ENCODE results near the gene BANF1. TPM values are rescaled to one million over a fixed set of nuclear protein-coding genes. Genes with fewer than 3 reads are reported as not detected.

The BANF1 gene
- polyA plus RNA-seq, 2 donors, result 142 to 246 TPM

DNA sequence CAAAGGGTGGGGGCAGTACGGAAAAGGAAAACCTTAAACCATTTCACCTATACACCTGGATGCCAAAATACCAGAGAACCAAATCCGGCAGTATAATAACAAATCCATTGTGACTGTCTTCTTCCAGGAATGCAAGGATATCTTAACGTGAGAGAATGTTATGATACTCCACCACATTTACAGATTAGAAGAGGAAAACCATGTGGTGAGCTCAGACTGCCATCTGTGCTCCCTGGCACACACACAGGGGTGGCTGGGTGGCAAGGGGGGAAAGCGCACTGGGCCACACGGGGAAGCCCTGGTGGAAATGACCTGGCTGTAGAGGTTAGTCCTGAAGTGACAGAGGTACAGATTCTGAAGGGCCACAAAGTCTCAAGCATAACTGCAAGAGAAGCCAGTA, 10.2 kb upstream of the BANF1 start:
- Histone ChIP-seq H3K4me1 (ENCODE audit: control insufficient read depth in 2 of 2, insufficient read depth in 2 of 2, low read length in 1 of 2) (no peaks in the 10 kb centered on the region), H3K27me3 (ENCODE audit: control insufficient read depth in 1 of 2, insufficient read depth in 2 of 2, low read length in 2 of 2) (no peaks in the 10 kb centered on the region), H3K4me3 (ENCODE audit: low read depth in 1 of 2, low read length in 2 of 2) (no peak overlapping the region), H3K36me3 (ENCODE audit: control insufficient read depth in 2 of 2, insufficient read depth in 2 of 2, low read length in 1 of 2) (no peaks in the 10 kb centered on the region), H3K9me3 (ENCODE audit: control insufficient read depth in 2 of 2, insufficient read depth in 1 of 2, low read depth in 1 of 2, low read length in 1 of 2) (no peaks in the 10 kb centered on the region), H3K27ac (ENCODE audit: low read depth in 2 of 2, low read length in 1 of 2) (no peak overlapping the region)
- WGBS, 2 donors, result 81 to 83% methylated on average over 5 of the region's 5 CpGs

DNA sequence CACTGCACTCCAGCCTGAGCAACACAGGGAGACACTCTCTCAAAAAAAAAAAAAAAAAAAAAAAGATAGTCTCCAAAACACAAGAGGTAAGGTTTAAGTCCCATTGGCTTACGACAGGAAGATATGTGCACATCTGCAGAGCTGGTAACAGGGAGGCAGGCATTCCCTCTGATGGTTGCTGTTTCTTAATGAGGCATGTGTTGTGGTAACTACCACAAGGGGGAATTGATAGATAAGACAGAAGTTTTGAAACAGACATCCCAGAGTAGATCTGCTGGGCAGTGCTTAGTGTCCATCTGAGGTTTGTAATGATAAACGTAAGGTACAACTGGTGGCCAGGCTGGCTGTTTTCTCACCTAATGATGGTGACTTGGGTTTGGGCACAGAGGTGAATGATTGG, 5.0 kb upstream of the BANF1 start:
- H3K27ac ChIP-seq (ENCODE audit: low read depth in 2 of 2, low read length in 1 of 2), result no peak overlapping the region
- 81 to 86% methylated on average over 2 of the region's 2 CpGs for WGBS, 2 donors
- no peak overlapping the region for H3K4me3 ChIP-seq (ENCODE audit: low read depth in 1 of 2, low read length in 2 of 2)
- peaks cover 5 to 22% of the 10 kb centered on the region in 2 donors for H3K36me3 ChIP-seq (ENCODE audit: control insufficient read depth in 2 of 2, insufficient read depth in 2 of 2, low read length in 1 of 2)
- no peaks in the 10 kb centered on the region for H3K27me3 ChIP-seq (ENCODE audit: control insufficient read depth in 1 of 2, insufficient read depth in 2 of 2, low read length in 2 of 2)
- no peaks in the 10 kb centered on the region for H3K9me3 ChIP-seq (ENCODE audit: control insufficient read depth in 2 of 2, insufficient read depth in 1 of 2, low read depth in 1 of 2, low read length in 1 of 2)
- H3K4me1 ChIP-seq (ENCODE audit: control insufficient read depth in 2 of 2, insufficient read depth in 2 of 2, low read length in 1 of 2), result no peaks in the 10 kb centered on the region

DNA sequence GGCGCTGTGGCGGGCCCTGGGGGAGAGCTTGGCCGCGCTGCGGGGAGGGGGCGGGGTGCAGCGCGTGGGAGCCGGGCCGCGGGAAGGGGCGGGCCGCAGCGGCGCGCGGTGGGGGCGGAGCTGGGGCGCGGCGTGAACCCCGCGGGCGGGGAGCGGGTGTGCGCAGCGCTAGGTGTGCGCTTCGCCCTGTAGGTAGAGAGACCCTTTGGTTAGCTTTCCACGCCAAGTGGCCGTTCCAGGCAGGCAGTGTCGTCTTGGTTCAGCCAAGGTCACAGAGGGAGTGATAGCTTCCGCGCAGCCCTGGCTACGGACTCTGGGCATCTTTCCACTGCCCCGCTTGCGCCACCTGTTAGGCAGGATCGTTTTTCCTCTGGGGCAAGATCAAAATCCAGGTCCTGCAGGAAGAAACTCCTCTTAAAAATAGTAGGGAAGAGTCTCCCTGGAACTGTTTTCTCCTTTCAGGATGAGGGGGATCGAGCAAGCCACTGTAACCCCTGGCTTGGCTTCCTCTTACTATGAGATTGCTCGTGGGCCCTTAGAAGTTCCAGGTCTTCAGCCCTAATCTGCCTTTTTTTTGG, 434 bp downstream of the BANF1 start:
- H3K9me3 ChIP-seq (ENCODE audit: control insufficient read depth in 2 of 2, insufficient read depth in 1 of 2, low read depth in 1 of 2, low read length in 1 of 2), result no peaks in the 10 kb centered on the region
- H3K4me1 ChIP-seq (ENCODE audit: control insufficient read depth in 2 of 2, insufficient read depth in 2 of 2, low read length in 1 of 2), result peaks cover 3 to 5% of the 10 kb centered on the region in 2 donors
- H3K27me3 ChIP-seq (ENCODE audit: control insufficient read depth in 1 of 2, insufficient read depth in 2 of 2, low read length in 2 of 2), result no peaks in the 10 kb centered on the region
- WGBS, 2 donors, result 1% methylated on average over 34 to 40 of the region's 40 CpGs
- peak overlapping the region; percentile 76 to 97 for H3K4me3 ChIP-seq (ENCODE audit: low read depth in 1 of 2, low read length in 2 of 2)
- peak overlapping the region; percentile 96 to 99 for H3K27ac ChIP-seq (ENCODE audit: low read depth in 2 of 2, low read length in 1 of 2)
- peaks cover 5 to 21% of the 10 kb centered on the region in 2 donors for H3K36me3 ChIP-seq (ENCODE audit: control insufficient read depth in 2 of 2, insufficient read depth in 2 of 2, low read length in 1 of 2)

DNA sequence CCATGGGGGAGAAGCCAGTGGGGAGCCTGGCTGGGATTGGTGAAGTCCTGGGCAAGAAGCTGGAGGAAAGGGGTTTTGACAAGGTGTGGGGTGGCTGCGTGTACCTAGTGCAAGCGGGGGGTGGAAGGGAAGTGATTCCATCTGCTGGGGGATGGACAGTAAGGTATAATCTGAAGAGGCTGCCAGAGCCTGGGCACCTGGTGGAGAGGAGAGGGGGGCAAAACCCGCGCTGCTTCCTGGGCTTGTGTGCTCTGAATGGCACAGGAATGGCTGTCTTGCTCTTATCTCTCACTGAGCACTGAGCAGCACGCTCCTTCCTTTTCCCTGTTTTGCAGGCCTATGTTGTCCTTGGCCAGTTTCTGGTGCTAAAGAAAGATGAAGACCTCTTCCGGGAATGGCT, 988 bp downstream of the BANF1 start:
- H3K4me3 ChIP-seq (ENCODE audit: low read depth in 1 of 2, low read length in 2 of 2), result peak overlapping the region in 1 of 2 donors; percentile 97
- H3K27ac ChIP-seq (ENCODE audit: low read depth in 2 of 2, low read length in 1 of 2), result peak overlapping the region in 1 of 2 donors; percentile 99
- H3K27me3 ChIP-seq (ENCODE audit: control insufficient read depth in 1 of 2, insufficient read depth in 2 of 2, low read length in 2 of 2), result no peaks in the 10 kb centered on the region
- peaks cover 5 to 17% of the 10 kb centered on the region in 2 donors for H3K36me3 ChIP-seq (ENCODE audit: control insufficient read depth in 2 of 2, insufficient read depth in 2 of 2, low read length in 1 of 2)
- no peaks in the 10 kb centered on the region for H3K9me3 ChIP-seq (ENCODE audit: control insufficient read depth in 2 of 2, insufficient read depth in 1 of 2, low read depth in 1 of 2, low read length in 1 of 2)
- WGBS, 2 donors, result 55 to 69% methylated on average over 6 of the region's 6 CpGs
- peaks cover 3 to 5% of the 10 kb centered on the region in 2 donors for H3K4me1 ChIP-seq (ENCODE audit: control insufficient read depth in 2 of 2, insufficient read depth in 2 of 2, low read length in 1 of 2)

DNA sequence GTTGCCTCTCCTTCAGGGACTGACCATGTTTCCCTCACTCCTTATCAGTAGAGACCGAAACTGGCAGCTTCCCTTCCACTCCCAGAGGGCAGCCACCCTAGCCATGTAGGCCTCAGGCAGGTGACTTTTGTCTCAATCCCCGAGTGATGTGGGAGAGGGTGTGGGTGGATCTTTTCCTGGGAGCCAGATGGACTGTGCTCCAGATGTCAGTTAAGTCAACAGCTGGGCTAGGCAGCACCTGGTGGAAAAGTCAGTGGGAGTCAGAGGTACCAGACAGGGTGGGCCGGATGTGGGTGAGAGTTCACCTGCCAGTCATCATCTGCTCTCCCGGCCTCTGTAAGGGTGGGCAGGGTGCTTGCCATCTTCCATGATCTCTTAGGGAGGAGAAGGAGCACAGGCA, 1.9 kb downstream of the BANF1 start:
- H3K4me3 ChIP-seq (ENCODE audit: low read depth in 1 of 2, low read length in 2 of 2), result no peak overlapping the region
- peaks cover 5 to 9% of the 10 kb centered on the region in 2 donors for H3K36me3 ChIP-seq (ENCODE audit: control insufficient read depth in 2 of 2, insufficient read depth in 2 of 2, low read length in 1 of 2)
- WGBS, 2 donors, result 81 to 83% methylated on average over 4 of the region's 4 CpGs
- no peak overlapping the region for H3K27ac ChIP-seq (ENCODE audit: low read depth in 2 of 2, low read length in 1 of 2)
- H3K27me3 ChIP-seq (ENCODE audit: control insufficient read depth in 1 of 2, insufficient read depth in 2 of 2, low read length in 2 of 2), result no peaks in the 10 kb centered on the region
- peaks cover 3 to 5% of the 10 kb centered on the region in 2 donors for H3K4me1 ChIP-seq (ENCODE audit: control insufficient read depth in 2 of 2, insufficient read depth in 2 of 2, low read length in 1 of 2)
- no peaks in the 10 kb centered on the region for H3K9me3 ChIP-seq (ENCODE audit: control insufficient read depth in 2 of 2, insufficient read depth in 1 of 2, low read depth in 1 of 2, low read length in 1 of 2)

DNA sequence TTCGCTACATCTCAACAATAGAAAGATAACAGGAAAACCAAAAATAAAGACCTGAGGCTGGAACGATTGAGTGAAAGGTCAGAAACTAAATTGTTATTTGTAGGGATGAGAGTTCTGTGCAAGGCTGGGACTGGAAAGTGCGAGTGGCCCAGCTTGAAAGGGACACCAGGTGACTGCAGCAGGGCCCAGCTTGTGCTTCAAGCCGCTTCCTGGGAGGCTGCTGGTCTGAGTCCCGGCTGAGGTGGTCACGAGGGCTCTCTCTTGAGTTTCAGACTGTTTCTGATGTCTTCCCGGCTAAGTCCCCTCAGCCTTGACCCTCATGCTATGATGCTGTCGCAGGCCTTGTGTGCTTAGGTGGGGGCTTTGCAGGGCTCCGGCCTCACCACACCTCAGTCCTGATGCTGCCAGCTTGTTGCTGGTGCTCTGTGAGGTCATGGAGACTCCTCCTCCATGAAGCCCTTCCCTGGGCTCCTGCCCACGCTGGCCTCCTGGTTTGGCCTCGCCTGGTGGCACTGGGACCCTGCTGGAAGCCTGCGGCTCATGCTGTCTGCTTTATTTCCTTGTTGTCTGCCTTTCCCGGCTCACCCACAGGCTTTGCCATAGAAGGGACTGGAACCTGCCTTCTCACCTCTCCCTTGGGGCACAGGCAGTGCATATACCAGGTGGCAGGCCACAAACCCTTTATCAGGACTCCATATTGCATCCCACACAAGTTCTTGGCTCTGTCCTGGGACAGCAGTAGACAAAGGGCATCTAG, 4.0 kb downstream of the BANF1 start:
- 85 to 94% methylated on average over 13 of the region's 13 CpGs for WGBS, 2 donors
- Histone ChIP-seq H3K27me3 (ENCODE audit: control insufficient read depth in 1 of 2, insufficient read depth in 2 of 2, low read length in 2 of 2) (no peaks in the 10 kb centered on the region), H3K4me3 (ENCODE audit: low read depth in 1 of 2, low read length in 2 of 2) (no peak overlapping the region), H3K9me3 (ENCODE audit: control insufficient read depth in 2 of 2, insufficient read depth in 1 of 2, low read depth in 1 of 2, low read length in 1 of 2) (no peaks in the 10 kb centered on the region), H3K4me1 (ENCODE audit: control insufficient read depth in 2 of 2, insufficient read depth in 2 of 2, low read length in 1 of 2) (peaks cover 3 to 5% of the 10 kb centered on the region in 2 donors), H3K27ac (ENCODE audit: low read depth in 2 of 2, low read length in 1 of 2) (no peak overlapping the region), H3K36me3 (ENCODE audit: control insufficient read depth in 2 of 2, insufficient read depth in 2 of 2, low read length in 1 of 2) (peaks cover 0 to 4% of the 10 kb centered on the region in 2 donors)

DNA sequence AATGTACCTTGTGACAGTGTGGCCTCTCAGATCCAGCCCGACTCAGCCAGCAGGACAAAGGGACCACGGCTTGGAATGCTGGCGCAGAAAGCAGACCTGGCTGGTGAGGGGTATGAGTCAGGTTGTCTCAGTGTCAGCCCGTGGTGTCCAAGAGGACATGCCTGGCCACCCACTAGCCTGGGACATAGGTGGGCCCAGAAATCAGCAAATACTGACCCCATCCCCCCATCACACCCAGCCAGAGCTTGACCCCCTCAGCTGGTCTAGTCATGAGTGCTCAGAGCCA, 4.5 kb downstream of the BANF1 start:
- H3K27ac ChIP-seq (ENCODE audit: low read depth in 2 of 2, low read length in 1 of 2), result no peak overlapping the region
- 63 to 67% methylated on average over 4 of the region's 4 CpGs for WGBS, 2 donors

DNA sequence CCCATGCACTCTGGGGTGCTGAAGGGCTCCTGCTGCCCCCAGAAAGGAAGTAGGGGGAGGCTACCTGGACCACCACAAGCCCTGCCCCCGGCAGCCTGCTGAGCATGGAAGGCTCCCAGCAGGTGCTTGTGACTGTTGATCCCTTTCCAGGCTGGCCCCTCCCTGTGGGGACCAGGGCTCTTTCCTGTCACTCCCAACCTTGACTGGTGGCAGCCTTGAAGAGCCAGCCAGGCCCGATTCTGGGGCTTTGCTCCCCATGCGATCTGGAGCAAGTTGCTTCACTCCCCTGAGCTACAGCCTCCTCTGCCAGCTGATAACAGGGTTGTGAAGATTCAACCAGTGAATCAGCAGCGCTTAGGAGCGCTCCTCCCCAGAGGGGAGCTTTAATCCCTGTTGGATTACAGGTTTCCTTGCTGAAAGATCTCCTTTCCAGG, 4.9 kb downstream of the BANF1 start:
- Histone ChIP-seq H3K36me3 (ENCODE audit: control insufficient read depth in 2 of 2, insufficient read depth in 2 of 2, low read length in 1 of 2) (peaks cover 0 to 4% of the 10 kb centered on the region in 2 donors), H3K27me3 (ENCODE audit: control insufficient read depth in 1 of 2, insufficient read depth in 2 of 2, low read length in 2 of 2) (no peaks in the 10 kb centered on the region), H3K4me3 (ENCODE audit: low read depth in 1 of 2, low read length in 2 of 2) (no peak overlapping the region), H3K9me3 (ENCODE audit: control insufficient read depth in 2 of 2, insufficient read depth in 1 of 2, low read depth in 1 of 2, low read length in 1 of 2) (no peaks in the 10 kb centered on the region), H3K27ac (ENCODE audit: low read depth in 2 of 2, low read length in 1 of 2) (no peak overlapping the region), H3K4me1 (ENCODE audit: control insufficient read depth in 2 of 2, insufficient read depth in 2 of 2, low read length in 1 of 2) (peaks cover 5 to 6% of the 10 kb centered on the region in 2 donors)
- WGBS, 2 donors, result 47 to 51% methylated on average over 5 of the region's 5 CpGs

More for the DNA sequence above, 4.5 kb downstream of the BANF1 start:
- H3K4me1 ChIP-seq (ENCODE audit: control insufficient read depth in 2 of 2, insufficient read depth in 2 of 2, low read length in 1 of 2), result peaks cover 3 to 5% of the 10 kb centered on the region in 2 donors
- no peaks in the 10 kb centered on the region for H3K9me3 ChIP-seq (ENCODE audit: control insufficient read depth in 2 of 2, insufficient read depth in 1 of 2, low read depth in 1 of 2, low read length in 1 of 2)
- H3K4me3 ChIP-seq (ENCODE audit: low read depth in 1 of 2, low read length in 2 of 2), result no peak overlapping the region
- H3K27me3 ChIP-seq (ENCODE audit: control insufficient read depth in 1 of 2, insufficient read depth in 2 of 2, low read length in 2 of 2), result no peaks in the 10 kb centered on the region
- H3K36me3 ChIP-seq (ENCODE audit: control insufficient read depth in 2 of 2, insufficient read depth in 2 of 2, low read length in 1 of 2), result peaks cover 0 to 4% of the 10 kb centered on the region in 2 donors

DNA sequence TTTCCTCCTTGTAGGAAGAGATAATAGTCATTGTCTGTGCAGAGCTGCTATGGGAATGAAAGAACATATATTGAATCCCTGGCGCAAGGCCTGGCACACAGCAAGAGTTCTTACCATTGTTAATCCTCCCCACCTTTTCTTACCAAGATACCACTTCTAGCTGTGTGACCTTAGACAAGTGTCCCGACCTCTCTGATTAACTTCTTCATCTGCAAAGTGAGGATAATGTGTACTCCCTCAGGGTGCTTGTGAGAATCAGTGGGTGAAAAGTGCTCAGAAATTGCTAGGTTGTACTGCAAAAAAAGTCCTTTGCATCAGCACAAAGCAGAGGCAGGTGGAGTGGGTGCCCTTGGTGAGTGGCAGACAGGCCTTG, 5.8 kb downstream of the BANF1 start:
- H3K36me3 ChIP-seq (ENCODE audit: control insufficient read depth in 2 of 2, insufficient read depth in 2 of 2, low read length in 1 of 2), result peaks cover 0 to 4% of the 10 kb centered on the region in 2 donors
- peak overlapping the region in 1 of 2 donors; percentile 29 for H3K27ac ChIP-seq (ENCODE audit: low read depth in 2 of 2, low read length in 1 of 2)
- H3K27me3 ChIP-seq (ENCODE audit: control insufficient read depth in 1 of 2, insufficient read depth in 2 of 2, low read length in 2 of 2), result no peaks in the 10 kb centered on the region
- 84 to 87% methylated on average over 2 of the region's 2 CpGs for WGBS, 2 donors
- H3K4me1 ChIP-seq (ENCODE audit: control insufficient read depth in 2 of 2, insufficient read depth in 2 of 2, low read length in 1 of 2), result peaks cover 6% of the 10 kb centered on the region in 2 donors
- no peak overlapping the region for H3K4me3 ChIP-seq (ENCODE audit: low read depth in 1 of 2, low read length in 2 of 2)
- no peaks in the 10 kb centered on the region for H3K9me3 ChIP-seq (ENCODE audit: control insufficient read depth in 2 of 2, insufficient read depth in 1 of 2, low read depth in 1 of 2, low read length in 1 of 2)
